HUES48 (cell line): ENCODE data around the gene RHOC.

Source experiments
- H3K27ac ChIP-seq: one replicate; pipeline ENCODE4 v1.7.0; 2013; ENCODE audit warnings: low read depth, low read length, inconsistent platforms
- H3K27me3 ChIP-seq: 2 replicates; pipeline ENCODE4 v1.6.1; 2013; ENCODE audit warnings: mild to moderate bottlenecking, low read length; ENCODE audit not compliant: control insufficient read depth, insufficient read depth
- H3K36me3 ChIP-seq: 2 replicates; pipeline ENCODE4 v1.6.1; 2013; ENCODE audit warnings: low read length; ENCODE audit not compliant: control insufficient read depth, insufficient read depth
- H3K4me1 ChIP-seq: 2 replicates; pipeline ENCODE4 v1.6.1; 2013; ENCODE audit warnings: mild to moderate bottlenecking, low read length; ENCODE audit not compliant: control insufficient read depth, insufficient read depth
- H3K4me3 ChIP-seq: 2 replicates; pipeline ENCODE4 v1.5.1; 2013; ENCODE audit warnings: mild to moderate bottlenecking, low read depth, low read length
- H3K9ac ChIP-seq: 2 replicates; pipeline ENCODE4 v1.6.1; 2013; ENCODE audit warnings: mild to moderate bottlenecking, low read depth, low read length, moderate library complexity
- H3K9me3 ChIP-seq: 2 replicates; pipeline ENCODE4 v1.6.1; 2013; ENCODE audit warnings: low read length; ENCODE audit not compliant: control insufficient read depth, insufficient read depth

Gene RHOC

GRCh38 chr1:112710159-112710558 is 3.2 kb upstream of the RHOC start:
- H3K27ac ChIP-seq, result no peak overlapping the region
- peaks cover 14% of the 10 kb centered on the region for H3K36me3 ChIP-seq
- H3K4me3 ChIP-seq, result no peak overlapping the region
- no peaks in the 10 kb centered on the region for H3K9me3 ChIP-seq
- H3K4me1 ChIP-seq, result peaks cover 32% of the 10 kb centered on the region
- peaks cover 37% of the 10 kb centered on the region for H3K27me3 ChIP-seq
- H3K9ac ChIP-seq, result no peak overlapping the region

GRCh38 chr1:112708489-112708888 is 1.6 kb upstream of the RHOC start:
- Histone ChIP-seq H3K36me3 (peaks cover 14% of the 10 kb centered on the region), H3K4me1 (peaks cover 34% of the 10 kb centered on the region), H3K27me3 (peaks cover 37% of the 10 kb centered on the region), H3K9me3 (no peaks in the 10 kb centered on the region), H3K4me3 (no peak overlapping the region), H3K27ac (no peak overlapping the region), H3K9ac (no peak overlapping the region)

GRCh38 chr1:112708002-112708448 is 1.1 kb upstream of the RHOC start:
- Histone ChIP-seq H3K27ac (no peak overlapping the region), H3K9ac (no peak overlapping the region), H3K4me1 (peaks cover 33% of the 10 kb centered on the region), H3K4me3 (peak overlapping the region; percentile 74; the same call in 1 of the 2 replicates), H3K9me3 (no peaks in the 10 kb centered on the region), H3K27me3 (peaks cover 35% of the 10 kb centered on the region), H3K36me3 (peaks cover 14% of the 10 kb centered on the region)

- peak overlapping the region; percentile 60 for H3K27ac ChIP-seq
- peaks cover 41% of the 10 kb centered on the region for H3K27me3 ChIP-seq
- H3K4me3 ChIP-seq, result peak overlapping the region; percentile 74
- no peak overlapping the region for H3K9ac ChIP-seq
- peaks cover 17% of the 10 kb centered on the region for H3K36me3 ChIP-seq
- peaks cover 33% of the 10 kb centered on the region for H3K4me1 ChIP-seq
- no peaks in the 10 kb centered on the region for H3K9me3 ChIP-seq
These were observed 484 bp upstream of the RHOC start for GRCh38 chr1:112707221-112708001.

- Histone ChIP-seq H3K9me3 (no peaks in the 10 kb centered on the region), H3K9ac (no peak overlapping the region), H3K27ac (peak overlapping the region; percentile 65), H3K4me1 (peaks cover 36% of the 10 kb centered on the region), H3K36me3 (peaks cover 11% of the 10 kb centered on the region), H3K4me3 (peak overlapping the region; percentile 74), H3K27me3 (peaks cover 48% of the 10 kb centered on the region)
These were observed 1.8 kb downstream of the RHOC start for GRCh38 chr1:112704934-112705627.

GRCh38 chr1:112704391-112704933 is 2.5 kb downstream of the RHOC start:
- Histone ChIP-seq H3K4me3 (peak overlapping the region; percentile 50), H3K4me1 (peaks cover 40% of the 10 kb centered on the region), H3K9ac (no peak overlapping the region), H3K9me3 (no peaks in the 10 kb centered on the region), H3K36me3 (peaks cover 12% of the 10 kb centered on the region; the same call in 1 of the 2 replicates), H3K27me3 (peaks cover 54% of the 10 kb centered on the region), H3K27ac (peak overlapping the region; percentile 65)

GRCh38 chr1:112703706-112704105 is 3.2 kb downstream of the RHOC start:
- Histone ChIP-seq H3K4me1 (peaks cover 40% of the 10 kb centered on the region), H3K27me3 (peaks cover 59% of the 10 kb centered on the region), H3K9ac (no peak overlapping the region)

GRCh38 chr1:112702420-112703261 is 4.3 kb downstream of the RHOC start:
- no peak overlapping the region for H3K4me3 ChIP-seq
- no peaks in the 10 kb centered on the region for H3K9me3 ChIP-seq
- peaks cover 56% of the 10 kb centered on the region for H3K27me3 ChIP-seq
- peaks cover 46% of the 10 kb centered on the region for H3K4me1 ChIP-seq
- no peak overlapping the region for H3K9ac ChIP-seq
- H3K36me3 ChIP-seq, result peaks cover 22% of the 10 kb centered on the region
- no peak overlapping the region for H3K27ac ChIP-seq

More at GRCh38 chr1:112703706-112704105, 3.2 kb downstream of the RHOC start:
- Histone ChIP-seq H3K9me3 (no peaks in the 10 kb centered on the region), H3K27ac (no peak overlapping the region), H3K36me3 (peaks cover 16% of the 10 kb centered on the region), H3K4me3 (no peak overlapping the region)

GRCh38 chr1:112702067-112702395 is 4.9 kb downstream of the RHOC start:
- no peak overlapping the region for H3K9ac ChIP-seq
- no peak overlapping the region for H3K4me3 ChIP-seq
- H3K27me3 ChIP-seq, result peaks cover 56% of the 10 kb centered on the region
- no peak overlapping the region for H3K27ac ChIP-seq
- peaks cover 46% of the 10 kb centered on the region for H3K4me1 ChIP-seq
- peaks cover 22% of the 10 kb centered on the region for H3K36me3 ChIP-seq
- H3K9me3 ChIP-seq, result no peaks in the 10 kb centered on the region

GRCh38 chr1:112701227-112702066 is 5.5 kb downstream of the RHOC start:
- peaks cover 46% of the 10 kb centered on the region for H3K4me1 ChIP-seq
- no peaks in the 10 kb centered on the region for H3K9me3 ChIP-seq
- H3K27me3 ChIP-seq, result peaks cover 56% of the 10 kb centered on the region
- no peak overlapping the region for H3K9ac ChIP-seq
- H3K4me3 ChIP-seq, result no peak overlapping the region
- H3K36me3 ChIP-seq, result peaks cover 27% of the 10 kb centered on the region
- H3K27ac ChIP-seq, result peak overlapping the region; percentile 87
